ENCODE results near the gene IQGAP2. TPM values are rescaled to one million over a fixed set of nuclear protein-coding genes. Genes with fewer than 3 reads are reported as not detected.

Gene IQGAP2
- total and polyA plus RNA-seq, 2 of the 8 experiments (the other 6 are each of a cell fraction or from before 2014, with no cell fraction given) = 19.7 to 66.0 TPM

- Histone ChIP-seq H3K27me3 (replicated peaks in 1 of 4; ENCODE audit: control insufficient read depth in 3 of 4, extremely low read depth in 1 of 4, insufficient read depth in 3 of 4, low read length in 3 of 4) (no peaks in the 10 kb centered on the region), H3K23ac (ENCODE audit: insufficient read length) (no peak overlapping the region), H2BK120ac (replicated peaks; ENCODE audit: low read depth, low read length) (no peak overlapping the region), H2AK5ac (ENCODE audit: low read depth, low read length) (no peak overlapping the region), H3K79me1 (ENCODE audit: low read depth, low read length) (no peaks in the 10 kb centered on the region; the same call in 1 of the 2 replicates), H3K36me3 (ENCODE audit: control insufficient read depth in 2 of 4, insufficient read depth in 4 of 4, low read length in 3 of 4) (peaks cover 0 to 16% (median 8%) of the 10 kb centered on the region in 4 experiments; a peak in 5 of 8 replicates), H4K5ac (ENCODE audit: insufficient read length, low read depth, low read length) (no peak overlapping the region), H4K91ac (replicated peaks; ENCODE audit: insufficient read length, low read length) (no peak overlapping the region), H2BK12ac (ENCODE audit: low read depth, low read length) (no peak overlapping the region), H2BK5ac (ENCODE audit: low read depth, low read length) (no peak overlapping the region), H3K18ac (ENCODE audit: extremely low read depth, low read length) (no peak overlapping the region), H4K20me1 (replicated peaks in 1 of 2; ENCODE audit: control insufficient read depth in 1 of 2, insufficient read depth in 2 of 2, low read length in 2 of 2) (peaks cover 4 to 9% of the 10 kb centered on the region in 2 experiments), H3K14ac (ENCODE audit: insufficient read length) (no peak overlapping the region), H3K56ac (replicated peaks; ENCODE audit: insufficient read length, low read depth, low read length) (no peak overlapping the region), H3K4ac (replicated peaks; ENCODE audit: insufficient read length, low read depth, low read length) (no peak overlapping the region), H3K79me2 (ENCODE audit: control insufficient read depth in 1 of 2, insufficient read depth in 2 of 2, low read length in 2 of 2) (no peaks in the 10 kb centered on the region), H3K4me2 (ENCODE audit: insufficient read depth in 1 of 2, low read depth in 2 of 2, low read length in 2 of 2) (no peak overlapping the region), H3K4me3 (ENCODE audit: extremely low read depth in 1 of 4, insufficient read depth in 2 of 4, low read depth in 3 of 4, low read length in 4 of 4) (no peak overlapping the region), H2BK20ac (ENCODE audit: low read length) (no peak overlapping the region), H2AFZ (ENCODE audit: low read length) (no peak overlapping the region), H3K9ac (replicated peaks in 1 of 4; ENCODE audit: extremely low read depth in 1 of 4, low read depth in 3 of 4, low read length in 3 of 4) (no peak overlapping the region), H3K27ac (ENCODE audit: low read depth, low read length) (no peak overlapping the region), H4K8ac (ENCODE audit: extremely low read depth, insufficient read depth, low read length) (no peak overlapping the region), H2BK15ac (ENCODE audit: low read length) (no peak overlapping the region), H3K23me2 (ENCODE audit: low read depth, low read length) (no peaks in the 10 kb centered on the region), H3K9me3 (ENCODE audit: insufficient read depth in 2 of 2, low read depth in 1 of 2, low read length in 1 of 2) (no peaks in the 10 kb centered on the region), H3K4me1 (replicated peaks in 1 of 4; ENCODE audit: control insufficient read depth in 3 of 4, insufficient read depth in 4 of 4, low read length in 3 of 4) (peaks cover 0 to 3% (median 0%) of the 10 kb centered on the region in 4 experiments; a peak in 1 of 7 replicates)
- no peak for TF ChIP-seq TAF7 (optimal IDR thresholded peaks at IDR 0.05; ENCODE audit: borderline replicate concordance, low read depth, low read length)
- no peak for TF ChIP-seq SAP30 (IDR thresholded peaks at IDR 0.05; ENCODE audit: insufficient read depth, insufficient replicate concordance, low read length)
- no peak for TF ChIP-seq SUZ12 (IDR thresholded peaks at IDR 0.05; ENCODE audit: low read length)
- no peak for TF ChIP-seq E2F6 (IDR thresholded peaks at IDR 0.05)
- no peak for TF ChIP-seq JUND (IDR thresholded peaks at IDR 0.05; ENCODE audit: low read length)
- TF ChIP-seq, protein P1, sequence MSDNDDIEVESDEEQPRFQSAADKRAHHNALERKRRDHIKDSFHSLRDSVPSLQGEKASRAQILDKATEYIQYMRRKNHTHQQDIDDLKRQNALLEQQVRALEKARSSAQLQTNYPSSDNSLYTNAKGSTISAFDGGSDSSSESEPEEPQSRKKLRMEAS (IDR thresholded peaks at IDR 0.05) = no peak
- no peak for TF ChIP-seq TAF1 (IDR thresholded peaks at IDR 0.05; ENCODE audit: low read depth, low read length)
- WGBS, 2 experiments (ENCODE audit: extremely low coverage in 1 of 2, insufficient coverage in 1 of 2, insufficient read length in 1 of 2, insufficient replicate concordance in 2 of 2, low coverage in 1 of 2, low lambda C conversion rate in 2 of 2, missing lambda C conversion rate in 1 of 2) = 92% methylated on average over 6 of the region's 6 CpGs; no CpG with 5 or more reads in 1 of the 2 experiments
- ChIA-PET CTCF (ENCODE audit: partially characterized antibody) (interaction anchor here (1.1 to 2.0 kb wide), 5 partner anchors 9 to 38 kb away, joined by 3 to 7 read pairs (median 5); no protein-coding TSS in a partner anchor), POLR2A (ENCODE audit: partially characterized antibody) (interaction anchor here (0.6 to 1.5 kb wide), 4 partner anchors 9 to 82 kb away, joined by 3 to 6 read pairs (median 4); partner anchors contain the start of gene F2RL1)
- no peak for FAIRE-seq
- DNase-seq (ENCODE audit: low read depth in 1 of 2, low spot score in 2 of 2) = no peak
These were observed 333.8 kb downstream of the IQGAP2 start for GRCh38 chr5:76736679-76737556.

Measured in H1 (cell line).